ENCODE measurements around the gene RIMS3.

RIMS3 gene

DNA sequence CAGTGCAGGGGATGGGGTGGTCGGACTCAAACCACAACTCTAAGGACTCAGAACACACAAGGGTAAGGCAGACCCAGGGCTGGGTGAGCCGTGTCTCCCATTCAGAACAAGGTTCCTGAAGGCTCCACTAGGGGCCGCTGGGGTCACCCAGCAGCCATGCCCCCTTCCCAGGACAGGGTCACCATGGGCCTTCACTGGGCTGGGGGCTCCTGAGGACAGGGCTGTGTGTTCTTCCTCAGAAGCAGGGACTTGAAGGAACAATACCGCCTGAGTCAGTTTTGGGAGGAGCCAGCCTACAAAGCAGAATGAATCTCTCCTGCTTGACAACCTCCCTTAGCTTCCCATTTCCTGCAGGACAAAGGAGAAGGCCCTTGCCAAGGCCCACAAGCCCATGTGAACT, 15.4 kb downstream of the RIMS3 start:
- Histone ChIP-seq H3F3A (ENCODE audit: insufficient read depth, low read length) (no peaks in the 10 kb centered on the region), H3K9me2 (ENCODE audit: low read depth, low read length) (no peaks in the 10 kb centered on the region), H3K4me3 (ENCODE audit: low read depth, low read length, poor library complexity, severe bottlenecking) (no peak overlapping the region), H3K27ac (ENCODE audit: low read depth, low read length, poor library complexity, severe bottlenecking) (no peak overlapping the region), H3K27me3 (ENCODE audit: insufficient read depth, low read length) (no peaks in the 10 kb centered on the region), H3K36me3 (ENCODE audit: insufficient read depth, low read length) (no peaks in the 10 kb centered on the region), H4K20me1 (ENCODE audit: insufficient read depth, low read length) (no peaks in the 10 kb centered on the region), H3K79me2 (ENCODE audit: insufficient read depth, low read length) (no peaks in the 10 kb centered on the region), H3K4me2 (ENCODE audit: low read length) (no peak overlapping the region), H3K4me1 (ENCODE audit: insufficient read depth, low read length, severe bottlenecking) (no peaks in the 10 kb centered on the region), H2AFZ (ENCODE audit: low read length) (no peak overlapping the region), H3K9me3 (ENCODE audit: low read length) (no peaks in the 10 kb centered on the region), H3K9ac (ENCODE audit: low read length) (no peak overlapping the region)
- TF ChIP-seq EZH2 (IDR thresholded peaks at IDR 0.05; ENCODE audit: borderline replicate concordance, low read length) (no peak), CTCF (IDR thresholded peaks at IDR 0.05; ENCODE audit: low read length) (peak; percentile 61)

GRCh38 chr1:40649592-40649930, 15.9 kb downstream of the RIMS3 start:
- Histone ChIP-seq H2AFZ (ENCODE audit: low read length) (no peak overlapping the region), H3K79me2 (ENCODE audit: insufficient read depth, low read length) (no peaks in the 10 kb centered on the region), H3K36me3 (ENCODE audit: insufficient read depth, low read length) (no peaks in the 10 kb centered on the region), H3K27me3 (ENCODE audit: insufficient read depth, low read length) (no peaks in the 10 kb centered on the region), H3F3A (ENCODE audit: insufficient read depth, low read length) (no peaks in the 10 kb centered on the region), H3K27ac (ENCODE audit: low read depth, low read length, poor library complexity, severe bottlenecking) (no peak overlapping the region), H3K4me2 (ENCODE audit: low read length) (no peak overlapping the region), H3K9me2 (ENCODE audit: low read depth, low read length) (no peaks in the 10 kb centered on the region), H4K20me1 (ENCODE audit: insufficient read depth, low read length) (no peaks in the 10 kb centered on the region), H3K4me1 (ENCODE audit: insufficient read depth, low read length, severe bottlenecking) (no peaks in the 10 kb centered on the region), H3K9ac (ENCODE audit: low read length) (no peak overlapping the region), H3K4me3 (ENCODE audit: low read depth, low read length, poor library complexity, severe bottlenecking) (no peak overlapping the region), H3K9me3 (ENCODE audit: low read length) (no peaks in the 10 kb centered on the region)
- no peak for TF ChIP-seq EZH2 (IDR thresholded peaks at IDR 0.05; ENCODE audit: borderline replicate concordance, low read length)
- TF ChIP-seq CTCF (IDR thresholded peaks at IDR 0.05; ENCODE audit: low read length): no peak

GRCh38 chr1:40648928-40649591, 16.4 kb downstream of the RIMS3 start:
- Histone ChIP-seq H4K20me1 (ENCODE audit: insufficient read depth, low read length) (no peaks in the 10 kb centered on the region), H3K79me2 (ENCODE audit: insufficient read depth, low read length) (no peaks in the 10 kb centered on the region), H3K9ac (ENCODE audit: low read length) (no peak overlapping the region), H3K9me3 (ENCODE audit: low read length) (no peaks in the 10 kb centered on the region), H3K4me3 (ENCODE audit: low read depth, low read length, poor library complexity, severe bottlenecking) (no peak overlapping the region), H3K4me2 (ENCODE audit: low read length) (no peak overlapping the region), H3K27me3 (ENCODE audit: insufficient read depth, low read length) (no peaks in the 10 kb centered on the region), H3K36me3 (ENCODE audit: insufficient read depth, low read length) (no peaks in the 10 kb centered on the region), H3K9me2 (ENCODE audit: low read depth, low read length) (no peaks in the 10 kb centered on the region), H3K27ac (ENCODE audit: low read depth, low read length, poor library complexity, severe bottlenecking) (no peak overlapping the region), H3K4me1 (ENCODE audit: insufficient read depth, low read length, severe bottlenecking) (no peaks in the 10 kb centered on the region), H3F3A (ENCODE audit: insufficient read depth, low read length) (no peaks in the 10 kb centered on the region), H2AFZ (ENCODE audit: low read length) (no peak overlapping the region)
- no peak for TF ChIP-seq EZH2 (IDR thresholded peaks at IDR 0.05; ENCODE audit: borderline replicate concordance, low read length)
- TF ChIP-seq CTCF (IDR thresholded peaks at IDR 0.05; ENCODE audit: low read length): no peak
